ENCODE data around the gene ERN1. TPM values are rescaled to one million over a fixed set of nuclear protein-coding genes. Genes with fewer than 3 reads are reported as not detected.

The ERN1 gene
- total RNA-seq, 1 donor from 2014 or later, result 52.6 TPM

GRCh38 chr17:64037180-64037579 lies 92.8 kb downstream of the ERN1 start:
- intact Hi-C loops (cut with DNase I), result loop anchor here (10.0 kb wide), 1 partner anchor 248 kb away; no protein-coding TSS in a partner anchor
- H3K4me3 ChIP-seq, result no peak overlapping the region
- ATAC-seq (no peak), DNase-seq (peak; percentile 35)
- H3K9me3 ChIP-seq, result no peaks in the 10 kb centered on the region
- H3K4me1 ChIP-seq, result no peaks in the 10 kb centered on the region
- TF ChIP-seq CTCF (IDR thresholded peaks at IDR 0.05), result no peak
- peaks cover 36% of the 10 kb centered on the region for H3K36me3 ChIP-seq
- no peaks in the 10 kb centered on the region for H3K27me3 ChIP-seq
- H3K27ac ChIP-seq, result no peak overlapping the region

DNA sequence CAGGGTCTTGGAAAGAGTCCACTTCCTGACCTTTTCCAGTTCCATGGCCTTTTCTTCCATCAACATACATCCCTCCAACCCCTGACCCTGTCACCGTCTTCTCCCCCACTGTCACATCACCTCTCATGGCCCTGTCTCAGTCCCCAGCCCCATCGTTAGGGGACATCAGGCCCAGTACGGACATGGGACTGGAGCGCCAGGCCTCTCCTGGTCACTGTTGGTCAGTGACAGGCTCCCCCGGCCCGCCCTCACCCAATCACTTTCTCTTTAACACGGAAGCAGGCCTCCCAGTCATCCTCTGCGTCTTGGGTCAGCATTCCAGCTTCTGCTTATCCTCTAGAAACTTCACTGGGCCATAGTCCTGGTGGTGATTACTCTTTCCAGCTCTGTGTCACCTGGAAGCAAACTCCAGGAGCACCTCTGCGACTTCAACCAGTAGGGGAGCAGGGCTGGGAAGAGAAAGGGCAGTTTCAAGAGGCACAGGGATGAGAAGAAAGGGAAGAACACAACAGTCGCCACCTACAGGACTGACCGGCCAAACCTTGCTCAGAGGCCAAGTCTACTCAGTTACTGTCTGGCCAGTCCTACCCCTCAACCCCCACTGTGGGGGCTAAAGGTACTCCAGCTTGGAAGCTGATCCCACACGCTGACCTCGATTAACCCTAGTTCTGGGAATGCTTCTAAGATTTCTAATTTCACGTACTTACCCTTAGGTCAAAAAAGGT lies 93.6 kb downstream of the ERN1 start:
- no peak for DNase-seq
- H3K4me1 ChIP-seq, result no peaks in the 10 kb centered on the region
- H3K27me3 ChIP-seq, result no peaks in the 10 kb centered on the region
- peaks cover 28% of the 10 kb centered on the region for H3K36me3 ChIP-seq
- intact Hi-C loops (cut with DNase I), result loop anchor here (10.0 kb wide), 1 partner anchor 248 kb away; no protein-coding TSS in a partner anchor
- TF ChIP-seq CTCF (IDR thresholded peaks at IDR 0.05), result no peak
- H3K27ac ChIP-seq, result no peak overlapping the region
- no peak overlapping the region for H3K4me3 ChIP-seq
- no peaks in the 10 kb centered on the region for H3K9me3 ChIP-seq
- ATAC-seq, result peak; percentile 25

- no peaks in the 10 kb centered on the region for H3K36me3 ChIP-seq
- H3K9me3 ChIP-seq, result no peaks in the 10 kb centered on the region
- ATAC-seq (no peak), DNase-seq (peak; percentile 23)
- TF ChIP-seq CTCF (IDR thresholded peaks at IDR 0.05), result no peak
- H3K27ac ChIP-seq, result no peak overlapping the region
- no peaks in the 10 kb centered on the region for H3K4me1 ChIP-seq
- H3K4me3 ChIP-seq, result no peak overlapping the region
- H3K27me3 ChIP-seq, result no peaks in the 10 kb centered on the region
- intact Hi-C loops (cut with DNase I), result loop anchor here (10.0 kb wide), 1 partner anchor 253 kb away; no protein-coding TSS in a partner anchor
Observed at GRCh38 chr17:64032081-64032480, 97.9 kb downstream of the ERN1 start.

DNA sequence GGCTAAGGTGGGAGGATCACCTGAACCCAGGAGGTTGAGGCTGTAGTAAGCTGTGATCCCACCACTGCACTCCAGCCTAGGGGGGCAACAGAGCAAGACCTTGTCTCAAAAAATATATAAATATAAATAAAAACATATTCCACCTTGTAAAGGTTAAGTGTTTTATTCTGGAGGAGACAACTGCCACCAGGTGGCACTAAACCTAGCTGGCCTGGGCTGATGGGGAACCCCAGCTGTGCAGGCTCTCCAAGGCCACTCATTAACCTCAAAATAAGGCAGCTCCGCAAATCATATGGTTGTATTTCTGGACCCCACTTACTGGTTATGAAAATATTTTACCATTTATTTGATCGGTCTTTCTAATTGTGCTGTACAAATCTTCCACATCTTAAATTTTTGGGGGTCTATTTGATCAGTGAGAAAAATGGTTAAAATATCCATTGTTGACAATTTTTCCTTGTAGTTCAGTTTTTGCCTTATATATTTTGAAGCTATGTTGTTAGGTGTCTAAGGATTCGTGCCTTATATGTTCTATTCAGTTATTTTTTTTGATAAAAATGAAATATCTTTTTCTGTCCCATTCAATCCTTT lies 101.0 kb downstream of the ERN1 start:
- H3K27me3 ChIP-seq, result no peaks in the 10 kb centered on the region
- DNase-seq, result no peak
- no peak overlapping the region for H3K4me3 ChIP-seq
- no peak overlapping the region for H3K27ac ChIP-seq
- ATAC-seq, result peak; percentile 78
- H3K4me1 ChIP-seq, result peaks cover 12% of the 10 kb centered on the region
- TF ChIP-seq CTCF (IDR thresholded peaks at IDR 0.05), result peak; percentile 86
- H3K36me3 ChIP-seq, result no peaks in the 10 kb centered on the region
- H3K9me3 ChIP-seq, result no peaks in the 10 kb centered on the region
- intact Hi-C loops (cut with DNase I), result loop anchor here (10.0 kb wide), 1 partner anchor 114 kb away; the partner anchor contains the start of genes CSHL1 and GH1

- ATAC-seq, result peak; percentile 94
- peaks cover 19% of the 10 kb centered on the region for H3K4me1 ChIP-seq
- H3K4me3 ChIP-seq, result peak overlapping the region; percentile 10
- peak overlapping the region; percentile 44 for H3K27ac ChIP-seq
- no peaks in the 10 kb centered on the region for H3K27me3 ChIP-seq
- peak; percentile 97 for TF ChIP-seq CTCF (IDR thresholded peaks at IDR 0.05)
- no peaks in the 10 kb centered on the region for H3K36me3 ChIP-seq
- H3K9me3 ChIP-seq, result no peaks in the 10 kb centered on the region
- intact Hi-C loops (cut with DNase I), result loop anchor here (10.0 kb wide), 1 partner anchor 111 kb away; the partner anchor contains the start of genes CSHL1 and GH1
- peak; percentile 90 for DNase-seq
Observed at GRCh38 chr17:64025732-64026294, 104.1 kb downstream of the ERN1 start.

All from upper lobe of right lung (tissue), 1 donor.